ENCODE measurements around the gene RMND1.
A peak's percentile ranks its signal among the peaks of the same experiment; 100 is the strongest.

The RMND1 gene

GRCh38 chr6:151388997-151389617, 62.8 kb downstream of the RMND1 start:
- DNase-seq (ENCODE audit: low spot score) = no peak
- H3K14ac ChIP-seq (ENCODE audit: low read length) = no peak overlapping the region
- H3K79me1 ChIP-seq (ENCODE audit: low read depth, low read length) = peaks cover 2% of the 10 kb centered on the region
- no peaks in the 10 kb centered on the region for H3K27me3 ChIP-seq (ENCODE audit: control insufficient read depth in 3 of 3, insufficient read depth in 3 of 3, low read depth in 1 of 3, low read length in 3 of 3)
- H3K4me3 ChIP-seq (ENCODE audit: low read length in 2 of 2) = peak overlapping the region; percentile 61 to 86
- H3K18ac ChIP-seq (ENCODE audit: low read length) = no peak overlapping the region
- H2BK15ac ChIP-seq (ENCODE audit: low read length) = no peak overlapping the region
- H2BK5ac ChIP-seq (ENCODE audit: low read length) = no peak overlapping the region
- H3K4me2 ChIP-seq (ENCODE audit: insufficient read depth, low read length, poor library complexity, severe bottlenecking) = peak overlapping the region; percentile 76
- no peak overlapping the region for H4K8ac ChIP-seq (ENCODE audit: low read depth, low read length)
- no peak overlapping the region for H2BK120ac ChIP-seq (ENCODE audit: low read depth, low read length)
- no peak overlapping the region for H3K23ac ChIP-seq (ENCODE audit: low read depth, low read length, poor library complexity)
- peak overlapping the region; percentile 100 for H3K27ac ChIP-seq (replicated peaks; ENCODE audit: low read length)
- no peak overlapping the region for H3K9ac ChIP-seq (ENCODE audit: low read depth, low read length, poor library complexity)
- H2AK5ac ChIP-seq (ENCODE audit: low read depth, low read length) = no peak overlapping the region
- no peak overlapping the region for H4K91ac ChIP-seq (ENCODE audit: low read depth, low read length, poor library complexity)
- H2AFZ ChIP-seq (ENCODE audit: low read length) = peak overlapping the region; percentile 91
- WGBS, 2 donors (ENCODE audit: extremely low coverage in 2 of 2, insufficient read length in 2 of 2, insufficient replicate concordance in 1 of 2) = no CpG with 5 or more reads among the region's 12 CpGs
- no peak overlapping the region for H2BK12ac ChIP-seq (ENCODE audit: low read length)
- peaks cover 4 to 17% of the 10 kb centered on the region in 2 donors for H3K4me1 ChIP-seq (ENCODE audit: control insufficient read depth in 2 of 2, insufficient read depth in 1 of 2, low read depth in 1 of 2, low read length in 2 of 2)
- H3K36me3 ChIP-seq (replicated peaks in 1 of 2; ENCODE audit: control insufficient read depth in 2 of 2, insufficient read depth in 2 of 2, low read length in 2 of 2) = peaks cover 0 to 48% of the 10 kb centered on the region in 2 donors
- no peak overlapping the region for H3K4ac ChIP-seq (ENCODE audit: low read length)
- no peaks in the 10 kb centered on the region for H3K9me3 ChIP-seq (replicated peaks in 1 of 2; ENCODE audit: control insufficient read depth in 2 of 2, insufficient read depth in 1 of 2, low read depth in 1 of 2, low read length in 2 of 2)

- no peak overlapping the region for H2BK15ac ChIP-seq (ENCODE audit: low read length)
- no peaks in the 10 kb centered on the region for H3K27me3 ChIP-seq (ENCODE audit: control insufficient read depth in 3 of 3, insufficient read depth in 3 of 3, low read depth in 1 of 3, low read length in 3 of 3)
- H3K4me2 ChIP-seq (ENCODE audit: insufficient read depth, low read length, poor library complexity, severe bottlenecking) = no peak overlapping the region
- H3K23ac ChIP-seq (ENCODE audit: low read depth, low read length, poor library complexity) = no peak overlapping the region
- peaks cover 0 to 44% of the 10 kb centered on the region in 2 donors for H3K36me3 ChIP-seq (replicated peaks in 1 of 2; ENCODE audit: control insufficient read depth in 2 of 2, insufficient read depth in 2 of 2, low read length in 2 of 2)
- WGBS, 2 donors (ENCODE audit: extremely low coverage in 2 of 2, insufficient read length in 2 of 2, insufficient replicate concordance in 1 of 2) = no CpG with 5 or more reads among the region's 2 CpGs
- no peak overlapping the region for H2BK12ac ChIP-seq (ENCODE audit: low read length)
- H2BK5ac ChIP-seq (ENCODE audit: low read length) = no peak overlapping the region
- no peak overlapping the region for H3K14ac ChIP-seq (ENCODE audit: low read length)
- H3K79me1 ChIP-seq (ENCODE audit: low read depth, low read length) = peaks cover 2% of the 10 kb centered on the region
- no peak overlapping the region for H4K91ac ChIP-seq (ENCODE audit: low read depth, low read length, poor library complexity)
- no peak overlapping the region for H3K9ac ChIP-seq (ENCODE audit: low read depth, low read length, poor library complexity)
- no peak overlapping the region for H2BK120ac ChIP-seq (ENCODE audit: low read depth, low read length)
- H2AFZ ChIP-seq (ENCODE audit: low read length) = no peak overlapping the region
- H3K9me3 ChIP-seq (replicated peaks in 1 of 2; ENCODE audit: control insufficient read depth in 2 of 2, insufficient read depth in 1 of 2, low read depth in 1 of 2, low read length in 2 of 2) = no peaks in the 10 kb centered on the region
- DNase-seq (ENCODE audit: low spot score) = no peak
- no peak overlapping the region for H4K8ac ChIP-seq (ENCODE audit: low read depth, low read length)
- no peak overlapping the region for H3K4me3 ChIP-seq (ENCODE audit: low read length in 2 of 2)
- no peak overlapping the region for H3K4ac ChIP-seq (ENCODE audit: low read length)
- no peak overlapping the region for H3K18ac ChIP-seq (ENCODE audit: low read length)
- no peak overlapping the region for H3K27ac ChIP-seq (replicated peaks; ENCODE audit: low read length)
- H2AK5ac ChIP-seq (ENCODE audit: low read depth, low read length) = no peak overlapping the region
- H3K4me1 ChIP-seq (ENCODE audit: control insufficient read depth in 2 of 2, insufficient read depth in 1 of 2, low read depth in 1 of 2, low read length in 2 of 2) = peaks cover 0 to 12% of the 10 kb centered on the region in 2 donors
These were observed 63.7 kb downstream of the RMND1 start for GRCh38 chr6:151388236-151388635.

GRCh38 chr6:151387175-151387970, 64.6 kb downstream of the RMND1 start:
- Histone ChIP-seq H3K18ac (ENCODE audit: low read length) (no peak overlapping the region), H2BK15ac (ENCODE audit: low read length) (no peak overlapping the region), H2AFZ (ENCODE audit: low read length) (no peak overlapping the region), H2BK12ac (ENCODE audit: low read length) (no peak overlapping the region), H3K9ac (ENCODE audit: low read depth, low read length, poor library complexity) (no peak overlapping the region), H3K4me2 (ENCODE audit: insufficient read depth, low read length, poor library complexity, severe bottlenecking) (no peak overlapping the region), H3K4me1 (ENCODE audit: control insufficient read depth in 2 of 2, insufficient read depth in 1 of 2, low read depth in 1 of 2, low read length in 2 of 2) (peaks cover 0 to 4% of the 10 kb centered on the region in 2 donors), H2AK5ac (ENCODE audit: low read depth, low read length) (no peak overlapping the region), H3K4ac (ENCODE audit: low read length) (no peak overlapping the region), H3K4me3 (ENCODE audit: low read length in 2 of 2) (no peak overlapping the region), H2BK120ac (ENCODE audit: low read depth, low read length) (no peak overlapping the region), H3K27ac (replicated peaks; ENCODE audit: low read length) (no peak overlapping the region), H3K79me1 (ENCODE audit: low read depth, low read length) (peaks cover 2% of the 10 kb centered on the region), H2BK5ac (ENCODE audit: low read length) (no peak overlapping the region), H3K27me3 (ENCODE audit: control insufficient read depth in 3 of 3, insufficient read depth in 3 of 3, low read depth in 1 of 3, low read length in 3 of 3) (no peaks in the 10 kb centered on the region), H3K23ac (ENCODE audit: low read depth, low read length, poor library complexity) (no peak overlapping the region), H3K14ac (ENCODE audit: low read length) (no peak overlapping the region), H3K9me3 (replicated peaks in 1 of 2; ENCODE audit: control insufficient read depth in 2 of 2, insufficient read depth in 1 of 2, low read depth in 1 of 2, low read length in 2 of 2) (no peaks in the 10 kb centered on the region), H3K36me3 (replicated peaks in 1 of 2; ENCODE audit: control insufficient read depth in 2 of 2, insufficient read depth in 2 of 2, low read length in 2 of 2) (peaks cover 0 to 39% of the 10 kb centered on the region in 2 donors), H4K8ac (ENCODE audit: low read depth, low read length) (no peak overlapping the region), H4K91ac (ENCODE audit: low read depth, low read length, poor library complexity) (no peak overlapping the region)
- DNase-seq (ENCODE audit: low spot score) = no peak
- WGBS, 2 donors (ENCODE audit: extremely low coverage in 2 of 2, insufficient read length in 2 of 2, insufficient replicate concordance in 1 of 2) = no CpG with 5 or more reads among the region's 11 CpGs

- H3K4ac ChIP-seq (ENCODE audit: low read length) = no peak overlapping the region
- H3K18ac ChIP-seq (ENCODE audit: low read length) = no peak overlapping the region
- peaks cover 2% of the 10 kb centered on the region for H3K79me1 ChIP-seq (ENCODE audit: low read depth, low read length)
- H2AK5ac ChIP-seq (ENCODE audit: low read depth, low read length) = no peak overlapping the region
- no peak overlapping the region for H3K9ac ChIP-seq (ENCODE audit: low read depth, low read length, poor library complexity)
- no peak for DNase-seq (ENCODE audit: low spot score)
- no peak overlapping the region for H4K8ac ChIP-seq (ENCODE audit: low read depth, low read length)
- H3K27me3 ChIP-seq (ENCODE audit: control insufficient read depth in 3 of 3, insufficient read depth in 3 of 3, low read depth in 1 of 3, low read length in 3 of 3) = no peaks in the 10 kb centered on the region
- no peak overlapping the region for H2BK5ac ChIP-seq (ENCODE audit: low read length)
- no peak overlapping the region for H2AFZ ChIP-seq (ENCODE audit: low read length)
- H2BK15ac ChIP-seq (ENCODE audit: low read length) = no peak overlapping the region
- no peak overlapping the region for H2BK120ac ChIP-seq (ENCODE audit: low read depth, low read length)
- no peak overlapping the region for H3K14ac ChIP-seq (ENCODE audit: low read length)
- no peak overlapping the region for H3K4me3 ChIP-seq (ENCODE audit: low read length in 2 of 2)
- no peak overlapping the region for H3K4me2 ChIP-seq (ENCODE audit: insufficient read depth, low read length, poor library complexity, severe bottlenecking)
- H3K27ac ChIP-seq (replicated peaks; ENCODE audit: low read length) = no peak overlapping the region
- no peaks in the 10 kb centered on the region for H3K9me3 ChIP-seq (replicated peaks in 1 of 2; ENCODE audit: control insufficient read depth in 2 of 2, insufficient read depth in 1 of 2, low read depth in 1 of 2, low read length in 2 of 2)
- no peaks in the 10 kb centered on the region for H3K4me1 ChIP-seq (ENCODE audit: control insufficient read depth in 2 of 2, insufficient read depth in 1 of 2, low read depth in 1 of 2, low read length in 2 of 2)
- WGBS, 2 donors (ENCODE audit: extremely low coverage in 2 of 2, insufficient read length in 2 of 2, insufficient replicate concordance in 1 of 2) = no CpG with 5 or more reads among the region's 1 CpG
- no peak overlapping the region for H4K91ac ChIP-seq (ENCODE audit: low read depth, low read length, poor library complexity)
- H2BK12ac ChIP-seq (ENCODE audit: low read length) = no peak overlapping the region
- peaks cover 0 to 39% of the 10 kb centered on the region in 2 donors for H3K36me3 ChIP-seq (replicated peaks in 1 of 2; ENCODE audit: control insufficient read depth in 2 of 2, insufficient read depth in 2 of 2, low read length in 2 of 2)
- H3K23ac ChIP-seq (ENCODE audit: low read depth, low read length, poor library complexity) = no peak overlapping the region
These were observed 66.7 kb downstream of the RMND1 start for GRCh38 chr6:151385177-151385576.
